ENCODE measurements around the gene KPNA5.
A peak's percentile ranks its signal among the peaks of the same experiment; 100 is the strongest.
"Not testable (repeated sequence)": the region's sequence is repeated elsewhere in the genome, so short reads cannot be mapped to it uniquely, and the experiment has no call there.

The KPNA5 gene

DNA sequence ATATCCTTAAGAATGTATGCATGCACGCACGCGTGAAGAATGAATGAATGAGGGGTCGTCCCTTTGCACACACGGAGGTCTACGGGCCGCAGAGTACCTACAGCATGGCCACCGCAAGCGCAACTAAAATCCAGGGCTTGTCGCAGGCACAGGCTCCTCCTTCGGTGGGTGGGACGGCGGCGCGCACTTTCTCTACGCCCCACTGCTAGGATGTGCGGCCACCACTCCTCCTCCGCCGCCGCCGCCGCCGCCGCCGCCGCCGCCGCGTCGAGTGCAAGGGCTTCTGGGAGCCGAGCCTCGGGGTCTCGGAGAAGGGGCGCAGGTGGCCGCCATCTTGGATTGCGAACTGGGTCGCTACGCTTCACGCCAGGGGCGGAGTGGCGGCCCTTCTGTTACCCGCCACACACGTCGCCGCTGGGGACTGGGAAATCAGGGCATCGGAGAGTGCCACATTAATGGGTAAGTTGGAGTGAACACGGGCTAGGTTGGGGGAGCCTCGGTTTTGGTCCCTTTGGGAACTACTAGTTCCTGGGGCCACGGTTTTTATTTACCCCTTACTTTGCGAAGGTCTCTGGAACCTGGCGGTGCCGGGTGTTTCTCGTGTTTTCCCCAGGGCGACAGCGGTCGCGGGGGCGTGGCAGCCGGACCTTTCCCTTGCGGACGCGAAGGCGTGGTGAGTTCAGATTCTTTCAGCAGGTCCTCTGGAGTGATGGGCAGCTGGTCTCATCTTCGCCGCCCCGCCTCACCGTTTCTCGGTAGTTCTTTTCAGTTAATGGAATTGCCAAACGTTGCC is at the start of gene KPNA5:
Gene KPNA5, plus strand, starts transcription at position 332 of the 793 bp plus-strand sequence. Its CDS starts 124 bp downstream, at position 456.
- H3K9me3 ChIP-seq, result 0 out of 2 replicates have a peak, but pooled peaks cover 6% of the 10 kb centered on the region
- H3K4me3 ChIP-seq, result peak within 1 kb of the TSS; percentile 83
- peaks cover 22% of the 10 kb centered on the region for H3K36me3 ChIP-seq
- peaks cover 18% of the 10 kb centered on the region; the same call in 1 of the 2 replicates for H4K20me1 ChIP-seq
- peak within 1 kb of the TSS; percentile 83 for H3K4me2 ChIP-seq
- peak within 1 kb of the TSS; percentile 88 for H3K27ac ChIP-seq
- peaks cover 25% of the 10 kb centered on the region for H3K4me1 ChIP-seq
- no peaks in the 10 kb centered on the region for H3K27me3 ChIP-seq
- no peak for TF ChIP-seq Cebpa-rat (IDR thresholded peaks at IDR 0.05)
- H3K9ac ChIP-seq, result peak within 1 kb of the TSS; percentile 90

DNA sequence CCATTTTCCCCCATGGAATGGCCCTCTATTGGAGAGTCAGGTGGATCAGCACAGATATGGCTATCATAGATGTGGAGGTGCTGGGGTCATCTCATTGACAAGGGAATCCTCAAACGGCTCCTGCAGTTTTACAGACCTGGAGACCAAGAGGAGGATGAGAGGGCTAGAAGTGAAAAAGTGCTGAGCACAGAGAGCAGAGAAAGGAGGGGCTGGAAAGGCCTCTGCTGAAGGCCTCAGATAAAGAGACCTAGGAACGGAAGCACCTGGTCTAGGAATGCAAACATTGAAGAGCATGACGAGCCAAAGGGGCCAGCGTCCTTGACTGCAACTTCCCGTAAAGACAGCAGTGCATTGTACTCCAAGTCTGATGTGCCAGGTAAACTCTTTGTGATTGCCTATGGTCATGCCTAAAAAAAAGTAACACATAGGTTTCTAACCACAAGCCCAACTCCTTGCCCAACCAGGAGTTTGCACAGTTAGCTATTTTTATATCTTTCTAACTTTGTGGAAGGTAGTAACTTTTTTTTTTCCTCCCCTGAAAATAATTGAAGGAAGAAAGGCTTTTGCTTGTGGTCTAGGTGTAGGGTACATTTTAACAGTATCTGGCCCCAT is 49.5 kb upstream of the KPNA5 start:
- no peaks in the 10 kb centered on the region for H3K9me3 ChIP-seq
- peak overlapping the region; percentile 64 for H3K4me2 ChIP-seq
- no peaks in the 10 kb centered on the region for H3K27me3 ChIP-seq
- H4K20me1 ChIP-seq, result no peaks in the 10 kb centered on the region
- no peak overlapping the region for H3K9ac ChIP-seq
- H3K4me3 ChIP-seq, result no peak overlapping the region
- no peak for TF ChIP-seq Cebpa-rat (IDR thresholded peaks at IDR 0.05)
- peaks cover 17% of the 10 kb centered on the region for H3K36me3 ChIP-seq
- H3K27ac ChIP-seq, result peak overlapping the region; percentile 54
- H3K4me1 ChIP-seq, result peaks cover 31% of the 10 kb centered on the region

DNA sequence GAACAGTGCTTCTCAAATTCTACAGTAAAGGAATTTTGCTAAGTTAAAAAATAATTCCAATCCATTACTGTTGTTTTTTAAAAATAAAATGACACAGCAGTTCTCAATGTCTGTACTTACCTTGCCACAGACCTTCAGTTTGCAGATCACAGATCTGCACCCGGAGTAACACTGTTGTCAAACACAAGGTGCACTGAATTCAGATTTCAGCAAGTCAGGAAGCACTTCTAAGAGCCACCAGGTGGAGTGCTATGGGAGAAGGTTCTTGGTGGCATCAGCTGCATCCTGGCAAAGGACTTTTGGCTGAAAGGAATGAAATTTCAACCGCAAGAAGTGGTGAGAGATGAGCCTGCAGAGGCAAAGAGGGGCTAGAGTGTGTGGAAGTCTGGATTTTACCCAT is 47.3 kb upstream of the KPNA5 start:
- no peak for TF ChIP-seq Cebpa-rat (IDR thresholded peaks at IDR 0.05)
- H3K4me3 ChIP-seq, result no peak overlapping the region
- H3K4me1 ChIP-seq, result peaks cover 31% of the 10 kb centered on the region
- no peaks in the 10 kb centered on the region for H4K20me1 ChIP-seq
- H3K9me3 ChIP-seq, result no peaks in the 10 kb centered on the region
- H3K4me2 ChIP-seq, result no peak overlapping the region
- H3K36me3 ChIP-seq, result peaks cover 24% of the 10 kb centered on the region
- H3K9ac ChIP-seq, result no peak overlapping the region
- H3K27me3 ChIP-seq, result no peaks in the 10 kb centered on the region
- H3K27ac ChIP-seq, result no peak overlapping the region

DNA sequence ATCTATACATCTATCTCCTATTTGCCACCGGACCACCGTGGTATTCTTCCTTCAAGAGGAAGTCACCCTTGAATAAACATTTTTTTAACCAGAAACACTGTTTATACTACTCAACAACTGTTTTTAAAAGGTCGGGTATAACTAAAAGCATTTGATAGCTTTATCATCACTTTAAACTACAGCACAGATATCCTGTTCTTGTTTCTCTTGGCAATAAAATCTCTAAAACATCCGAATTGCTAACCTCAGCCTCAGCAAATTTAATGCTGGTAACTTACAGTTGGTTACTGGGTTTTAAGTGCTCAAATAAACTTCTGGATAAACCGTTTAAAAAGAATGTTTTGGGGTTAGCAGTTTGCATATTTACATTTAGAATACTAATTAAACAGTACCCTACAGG is 32.9 kb upstream of the KPNA5 start:
- Histone ChIP-seq H3K4me1 (no peaks in the 10 kb centered on the region), H3K4me3 (no peak overlapping the region), H4K20me1 (no peaks in the 10 kb centered on the region), H3K36me3 (peaks cover 47% of the 10 kb centered on the region), H3K9me3 (no peaks in the 10 kb centered on the region), H3K9ac (no peak overlapping the region), H3K4me2 (no peak overlapping the region), H3K27ac (no peak overlapping the region), H3K27me3 (no peaks in the 10 kb centered on the region)
- TF ChIP-seq Cebpa-rat (IDR thresholded peaks at IDR 0.05), result no peak

DNA sequence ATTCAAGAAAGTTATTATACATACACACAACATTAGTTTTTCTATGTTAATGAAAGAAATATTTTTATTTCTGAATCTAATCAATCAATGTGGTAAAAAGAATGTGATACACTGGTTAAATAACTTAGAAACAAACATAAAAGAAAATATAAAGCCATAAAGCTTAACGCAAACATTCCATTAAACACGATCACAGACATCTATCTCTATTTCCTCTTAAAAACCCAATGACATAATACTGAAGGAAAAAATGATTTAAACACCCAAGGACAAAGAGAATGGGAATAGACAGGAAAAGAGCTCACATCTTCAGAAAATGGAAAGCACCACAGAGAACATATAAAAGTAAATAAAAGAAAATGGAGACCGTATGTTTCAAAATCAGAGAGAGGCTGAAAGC is 31.9 kb upstream of the KPNA5 start:
- H3K4me1 ChIP-seq, result no peaks in the 10 kb centered on the region
- no peaks in the 10 kb centered on the region for H4K20me1 ChIP-seq
- no peak overlapping the region for H3K4me3 ChIP-seq
- TF ChIP-seq Cebpa-rat (IDR thresholded peaks at IDR 0.05), result no peak
- no peak overlapping the region for H3K27ac ChIP-seq
- peaks cover 47% of the 10 kb centered on the region for H3K36me3 ChIP-seq
- H3K9me3 ChIP-seq, result no peaks in the 10 kb centered on the region
- H3K27me3 ChIP-seq, result no peaks in the 10 kb centered on the region
- H3K4me2 ChIP-seq, result no peak overlapping the region
- no peak overlapping the region for H3K9ac ChIP-seq

DNA sequence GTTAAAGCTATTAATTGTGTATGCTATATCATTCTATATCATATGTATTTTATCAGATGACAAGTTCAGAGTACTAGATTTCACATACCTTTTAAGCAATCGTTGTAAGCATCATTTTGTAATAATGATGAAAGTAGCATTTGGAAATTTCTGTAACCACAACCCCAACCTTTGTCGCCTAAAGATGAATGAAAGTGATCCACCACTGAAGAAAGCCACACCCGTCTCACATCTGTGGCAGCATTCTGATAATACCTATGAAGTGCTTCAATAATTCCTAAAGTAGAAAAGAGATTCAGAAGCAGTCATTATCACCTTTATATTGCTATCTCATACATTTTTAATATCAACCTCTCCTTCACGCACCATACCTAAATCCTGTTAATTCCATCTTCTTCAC is 29.1 kb upstream of the KPNA5 start:
- H3K4me2 ChIP-seq, result no peak overlapping the region
- H3K36me3 ChIP-seq, result peaks cover 45% of the 10 kb centered on the region
- no peaks in the 10 kb centered on the region for H4K20me1 ChIP-seq
- H3K4me1 ChIP-seq, result no peaks in the 10 kb centered on the region
- H3K4me3 ChIP-seq, result no peak overlapping the region
- no peaks in the 10 kb centered on the region for H3K27me3 ChIP-seq
- TF ChIP-seq Cebpa-rat (IDR thresholded peaks at IDR 0.05), result no peak
- H3K9ac ChIP-seq, result no peak overlapping the region
- no peaks in the 10 kb centered on the region for H3K9me3 ChIP-seq
- H3K27ac ChIP-seq, result no peak overlapping the region

DNA sequence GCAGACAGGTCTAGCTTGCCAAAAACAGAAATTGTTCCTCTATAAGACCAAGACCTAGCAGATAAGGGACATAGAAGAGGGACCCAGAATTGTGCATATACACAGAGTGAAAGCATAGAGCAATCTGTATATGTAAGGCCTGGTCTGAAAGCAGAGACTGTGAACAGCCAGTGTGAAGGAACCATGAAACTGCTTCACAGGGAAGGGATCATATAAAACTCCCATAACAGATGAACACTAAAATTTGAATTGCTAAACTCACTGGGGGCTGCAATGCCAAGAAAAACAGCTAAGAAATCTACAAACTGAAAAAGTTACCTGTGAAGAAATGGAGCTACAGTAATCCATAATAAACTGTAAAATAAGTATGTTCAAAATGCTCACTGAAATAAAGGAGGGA is 19.4 kb upstream of the KPNA5 start:
- TF ChIP-seq Cebpa-rat (IDR thresholded peaks at IDR 0.05), result no peak
- peaks cover 55% of the 10 kb centered on the region for H3K36me3 ChIP-seq
- no peak overlapping the region for H3K4me2 ChIP-seq

DNA sequence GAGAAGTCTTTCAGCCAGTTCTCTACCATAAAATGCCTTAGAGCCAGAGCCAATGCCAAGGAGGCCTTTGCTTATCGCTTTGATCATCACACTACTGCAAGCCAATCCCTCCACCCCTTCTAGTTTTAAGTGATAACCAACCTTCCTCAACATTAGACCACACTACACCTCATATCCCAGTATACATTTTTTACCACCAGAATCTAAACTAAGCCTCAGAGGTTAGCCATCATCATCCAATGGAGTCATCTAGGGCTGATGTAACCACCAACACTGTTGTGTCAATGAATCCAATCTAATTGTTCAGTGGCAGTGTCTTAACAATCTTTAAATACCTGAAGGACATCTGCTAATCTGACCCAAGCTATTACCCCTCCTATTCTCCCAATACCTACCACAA is 18.8 kb upstream of the KPNA5 start:
- no peak overlapping the region for H3K4me2 ChIP-seq
- no peaks in the 10 kb centered on the region for H3K27me3 ChIP-seq
- peaks cover 46% of the 10 kb centered on the region for H4K20me1 ChIP-seq
- no peaks in the 10 kb centered on the region for H3K9me3 ChIP-seq
- peaks cover 52% of the 10 kb centered on the region for H3K36me3 ChIP-seq
- no peak overlapping the region for H3K9ac ChIP-seq
- H3K27ac ChIP-seq, result no peak overlapping the region
- peaks cover 23% of the 10 kb centered on the region for H3K4me1 ChIP-seq
- no peak for TF ChIP-seq Cebpa-rat (IDR thresholded peaks at IDR 0.05)
- no peak overlapping the region for H3K4me3 ChIP-seq

More for the DNA sequence above, 19.4 kb upstream of the KPNA5 start:
- H3K4me1 ChIP-seq, result peaks cover 17% of the 10 kb centered on the region
- H3K4me3 ChIP-seq, result no peak overlapping the region
- peaks cover 40% of the 10 kb centered on the region for H4K20me1 ChIP-seq
- no peaks in the 10 kb centered on the region for H3K9me3 ChIP-seq
- H3K27ac ChIP-seq, result no peak overlapping the region
- no peaks in the 10 kb centered on the region for H3K27me3 ChIP-seq
- no peak overlapping the region for H3K9ac ChIP-seq

DNA sequence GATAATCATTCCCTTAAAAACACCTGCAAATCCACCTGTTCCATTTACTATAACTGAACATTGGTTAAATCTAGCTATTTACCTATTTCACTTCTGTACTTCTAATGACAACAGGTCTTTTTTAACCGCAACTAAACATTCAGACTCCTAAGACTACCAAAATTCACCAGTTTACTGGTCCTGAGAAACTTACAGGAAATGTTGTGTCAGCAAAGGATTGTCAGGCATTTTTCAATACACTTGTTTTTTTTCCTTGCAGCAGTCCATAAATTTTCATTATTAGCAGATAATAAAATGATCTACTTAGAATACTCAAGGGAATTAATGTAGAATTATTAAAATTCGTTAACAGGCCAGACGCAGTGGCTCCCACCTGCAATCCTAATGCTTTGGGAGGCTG is 17.7 kb upstream of the KPNA5 start:
- no peaks in the 10 kb centered on the region for H3K27me3 ChIP-seq
- H4K20me1 ChIP-seq, result peaks cover 55% of the 10 kb centered on the region
- no peak overlapping the region for H3K27ac ChIP-seq
- H3K36me3 ChIP-seq, result peaks cover 42% of the 10 kb centered on the region
- no peak overlapping the region for H3K4me2 ChIP-seq
- no peak overlapping the region for H3K9ac ChIP-seq
- no peaks in the 10 kb centered on the region for H3K9me3 ChIP-seq
- H3K4me1 ChIP-seq, result peaks cover 27% of the 10 kb centered on the region
- no peak for TF ChIP-seq Cebpa-rat (IDR thresholded peaks at IDR 0.05)
- H3K4me3 ChIP-seq, result no peak overlapping the region

DNA sequence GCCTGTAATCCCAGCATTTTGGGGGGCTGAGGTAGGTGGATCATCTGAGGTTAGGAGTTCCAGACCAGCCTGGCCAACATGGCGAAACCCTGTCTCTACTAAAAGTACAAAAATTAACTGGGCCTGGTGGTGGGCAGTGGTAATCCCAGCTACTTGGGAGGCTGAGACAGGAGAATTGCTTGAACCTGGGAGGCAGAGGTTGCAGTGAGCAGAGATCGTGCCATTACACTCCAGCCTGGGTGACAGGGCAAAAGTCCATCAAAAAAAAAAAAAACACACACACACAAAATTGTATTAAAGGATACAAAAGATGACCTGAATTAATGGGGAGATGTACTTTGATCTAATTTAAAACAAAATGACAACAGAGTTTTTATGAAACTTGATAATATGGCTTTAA is 16.8 kb upstream of the KPNA5 start:
- not testable (repeated sequence) for H3K27ac ChIP-seq, H3K9me3 ChIP-seq, H3K27me3 ChIP-seq, H3K4me3 ChIP-seq, H3K9ac ChIP-seq, H3K4me2 ChIP-seq
- H4K20me1 ChIP-seq, result peaks cover 56% of the 10 kb centered on the region
- peaks cover 34% of the 10 kb centered on the region for H3K36me3 ChIP-seq
- H3K4me1 ChIP-seq, result peaks cover 27% of the 10 kb centered on the region
